GM18868 (cell line): ENCODE results near the gene PTPRD.

Experiments used
- ATAC-seq: cut with Tn5 transposase; IDR thresholded peaks from one replicate; pipeline ENCODE4 v1.9.1; 2021; ENCODE audit warnings: mild to moderate bottlenecking, moderate library complexity; ENCODE audit not compliant: unreplicated experiment

PTPRD gene

GRCh38 chr9:8436786-8437185 lies 2176.0 kb downstream of the PTPRD start:
- ATAC-seq: no peak

GRCh38 chr9:8434621-8435020 lies 2178.2 kb downstream of the PTPRD start:
- ATAC-seq: no peak

GRCh38 chr9:8432224-8432623 lies 2180.6 kb downstream of the PTPRD start:
- ATAC-seq: no peak

DNA sequence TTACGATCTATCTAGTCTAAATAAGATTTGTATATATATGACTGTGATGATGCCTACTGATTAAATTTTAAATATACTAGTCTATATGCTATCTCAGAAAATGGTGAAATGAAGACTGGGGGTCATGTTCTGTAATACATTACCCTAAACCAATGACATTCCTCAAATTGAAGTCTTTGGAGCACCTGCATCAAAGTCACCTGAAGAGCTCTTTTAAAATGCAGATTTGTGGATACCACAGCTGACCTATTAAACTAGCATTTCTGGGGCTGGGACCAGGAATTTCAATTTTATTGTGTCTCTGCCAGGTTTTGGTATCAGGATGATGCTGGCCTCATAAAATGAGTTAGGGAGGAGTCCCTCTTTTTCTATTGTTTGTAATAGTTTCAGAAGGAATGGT lies 2181.3 kb downstream of the PTPRD start:
- no peak for ATAC-seq

GRCh38 chr9:8430945-8431344 lies 2181.9 kb downstream of the PTPRD start:
- ATAC-seq: no peak

DNA sequence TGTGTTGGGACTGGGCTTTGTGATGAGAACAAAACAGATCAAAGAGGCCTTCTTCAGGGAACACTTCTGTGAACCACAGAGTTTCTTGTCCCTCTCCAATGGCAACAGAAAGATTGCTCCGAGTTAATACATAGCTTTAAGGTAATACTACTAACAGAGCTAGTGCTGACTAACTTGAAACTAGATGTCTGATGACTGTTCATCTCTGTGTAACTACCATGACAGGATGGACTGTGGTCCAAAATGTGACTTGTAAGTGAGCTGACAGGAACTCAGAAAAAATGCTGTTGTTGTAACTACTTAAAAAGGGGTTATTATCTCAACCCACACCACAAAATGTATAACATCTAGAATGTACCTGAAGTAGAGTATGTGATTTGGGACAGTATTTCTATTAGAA lies 2183.0 kb downstream of the PTPRD start:
- no peak for ATAC-seq

DNA sequence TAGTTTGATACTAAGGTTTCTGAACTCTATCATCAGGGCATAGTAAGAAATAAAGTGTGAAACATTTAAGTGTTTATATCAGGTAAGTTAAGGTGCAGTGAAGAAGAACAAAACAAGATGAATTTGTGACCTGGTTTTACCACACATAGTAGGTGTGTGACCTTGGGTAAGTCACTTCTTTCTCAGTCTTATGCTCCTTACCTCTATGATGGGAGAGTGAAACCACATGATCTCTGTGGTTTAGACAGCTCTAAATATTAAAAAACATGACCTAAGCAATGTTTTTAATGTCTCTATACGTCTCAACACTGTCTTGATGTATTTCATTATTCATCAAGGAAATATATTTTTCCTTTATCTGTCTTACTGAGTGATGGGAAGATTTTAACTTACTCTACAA lies 2183.6 kb downstream of the PTPRD start:
- ATAC-seq: no peak

GRCh38 chr9:8428389-8428788 lies 2184.4 kb downstream of the PTPRD start:
- ATAC-seq: no peak

GRCh38 chr9:8424786-8425410 lies 2187.9 kb downstream of the PTPRD start:
- ATAC-seq: no peak

- no peak for ATAC-seq
Measured at GRCh38 chr9:8420416-8420815, 2192.4 kb downstream of the PTPRD start.

DNA sequence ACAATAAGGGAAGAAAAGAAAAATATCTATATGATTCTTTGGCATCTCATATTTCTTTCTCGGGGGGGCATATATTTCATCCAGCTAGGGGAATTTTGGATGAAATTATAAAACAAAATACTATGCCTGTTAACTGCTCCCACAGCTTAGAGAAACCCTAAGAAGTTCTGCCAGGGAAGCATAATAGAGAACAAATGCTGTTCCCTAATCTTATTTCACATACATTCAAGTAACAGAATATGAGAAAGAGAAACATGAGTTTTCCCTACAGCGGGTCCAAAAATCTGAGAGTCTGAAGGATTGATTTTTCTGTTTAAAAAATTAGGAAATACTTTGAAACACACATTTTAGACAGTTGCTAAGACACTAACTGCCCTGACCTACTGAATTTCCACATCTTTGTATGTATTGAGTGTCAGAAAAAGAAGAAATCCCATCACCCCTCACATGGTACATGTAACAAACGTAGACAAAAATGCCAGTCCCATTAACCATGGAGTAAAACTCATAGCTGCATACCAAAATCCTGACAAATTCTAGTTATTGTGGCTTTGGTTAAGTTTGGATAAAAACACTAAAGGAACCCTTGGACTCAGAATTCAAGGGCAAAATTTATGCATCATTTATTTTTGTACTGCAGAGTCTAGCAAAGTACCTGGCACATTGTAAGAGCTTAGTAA lies 2193.1 kb downstream of the PTPRD start:
- ATAC-seq: no peak

GRCh38 chr9:8417341-8417740 lies 2195.5 kb downstream of the PTPRD start:
- ATAC-seq: no peak

- no peak for ATAC-seq
Measured at GRCh38 chr9:8412327-8412726, 2200.5 kb downstream of the PTPRD start.

DNA sequence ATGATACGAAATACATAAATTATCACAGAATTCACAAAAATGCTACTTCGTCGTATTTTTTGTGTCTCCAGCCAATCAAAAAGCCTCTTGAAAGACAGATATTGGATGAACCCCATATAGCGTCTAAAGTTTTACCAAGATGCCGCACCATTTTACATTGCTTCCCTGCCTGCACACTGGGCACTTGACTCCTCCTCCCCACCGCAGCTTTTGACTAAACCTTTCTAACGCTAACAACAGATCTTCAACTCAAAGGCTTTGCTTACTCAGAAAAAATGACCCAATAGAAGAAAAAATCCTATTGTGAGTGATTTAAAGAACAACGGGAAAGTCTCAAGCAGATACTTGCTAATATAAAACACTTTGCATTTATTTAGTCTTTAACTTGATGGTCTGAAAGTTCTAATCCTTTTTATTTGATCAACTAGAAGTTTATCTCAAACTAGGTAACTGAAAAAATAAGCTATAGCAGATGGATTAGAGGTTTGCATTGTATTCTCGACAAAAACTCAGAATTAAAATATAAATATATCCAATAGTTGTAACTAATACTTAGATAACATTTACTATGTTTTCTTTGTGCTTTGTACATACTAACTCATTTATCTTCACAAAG lies 2204.1 kb downstream of the PTPRD start:
- ATAC-seq: no peak

GRCh38 chr9:8401961-8402705 lies 2210.7 kb downstream of the PTPRD start:
- no peak for ATAC-seq

DNA sequence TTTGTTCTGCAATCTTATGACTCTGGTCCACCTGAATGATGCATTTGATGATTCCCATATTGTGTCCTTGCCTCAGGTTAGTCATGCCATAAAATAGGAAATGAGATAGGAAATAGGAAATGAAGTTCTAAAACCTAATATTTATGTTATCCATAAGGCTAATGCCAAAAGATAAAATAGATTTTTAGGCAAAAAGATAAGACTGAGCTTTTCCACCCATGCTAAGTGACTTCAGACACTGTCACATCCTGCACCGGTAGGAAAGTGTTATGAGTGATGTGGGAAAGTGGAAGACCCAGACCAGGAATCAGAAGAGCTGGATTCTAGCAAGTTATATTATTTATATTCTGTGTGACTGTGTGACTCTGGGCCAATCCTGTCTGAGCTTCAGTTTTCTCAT lies 2212.4 kb downstream of the PTPRD start:
- no peak for ATAC-seq

DNA sequence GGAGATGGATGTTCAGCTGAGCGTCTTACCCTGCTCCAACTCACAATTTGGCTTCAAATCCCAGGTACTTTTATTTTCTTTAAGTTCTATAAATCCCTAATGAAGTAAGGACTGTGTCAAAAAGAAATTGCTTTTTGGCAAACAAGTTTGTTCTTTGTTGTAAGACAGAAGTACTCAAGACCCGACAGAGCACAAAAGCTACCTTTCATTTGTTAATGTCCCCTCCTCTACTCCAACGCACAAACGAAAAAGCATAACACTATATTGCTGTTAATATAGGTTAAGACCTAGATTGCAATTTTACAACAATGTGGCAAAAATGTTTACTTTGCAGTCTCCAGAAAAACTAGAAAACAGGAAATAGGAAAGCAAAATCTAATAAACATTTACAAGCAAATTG lies 2217.8 kb downstream of the PTPRD start:
- ATAC-seq: no peak

DNA sequence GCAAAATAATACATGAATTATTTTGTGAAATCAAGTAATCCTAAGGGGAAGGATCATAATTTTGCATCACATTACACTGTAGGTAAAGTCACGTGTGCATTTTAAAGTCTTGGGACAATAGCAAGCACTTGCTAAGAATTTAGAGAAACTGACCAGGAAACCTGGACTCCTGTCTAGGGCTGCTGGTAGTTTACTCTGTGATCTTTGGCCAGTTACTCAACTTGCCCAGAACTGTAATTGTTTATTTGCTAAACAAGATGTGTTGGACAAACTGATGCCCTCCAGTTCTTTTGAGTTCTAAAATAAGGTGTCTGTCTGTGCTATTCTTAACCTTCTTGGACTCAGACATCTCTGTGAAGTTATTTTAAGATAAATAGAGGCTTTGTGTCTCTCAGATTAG lies 2218.5 kb downstream of the PTPRD start:
- no peak for ATAC-seq

GRCh38 chr9:8392866-8393265 lies 2219.9 kb downstream of the PTPRD start:
- ATAC-seq: no peak

- no peak for ATAC-seq
Measured at GRCh38 chr9:8391566-8391965, 2221.2 kb downstream of the PTPRD start.

GRCh38 chr9:8391132-8391531 lies 2221.7 kb downstream of the PTPRD start:
- no peak for ATAC-seq

DNA sequence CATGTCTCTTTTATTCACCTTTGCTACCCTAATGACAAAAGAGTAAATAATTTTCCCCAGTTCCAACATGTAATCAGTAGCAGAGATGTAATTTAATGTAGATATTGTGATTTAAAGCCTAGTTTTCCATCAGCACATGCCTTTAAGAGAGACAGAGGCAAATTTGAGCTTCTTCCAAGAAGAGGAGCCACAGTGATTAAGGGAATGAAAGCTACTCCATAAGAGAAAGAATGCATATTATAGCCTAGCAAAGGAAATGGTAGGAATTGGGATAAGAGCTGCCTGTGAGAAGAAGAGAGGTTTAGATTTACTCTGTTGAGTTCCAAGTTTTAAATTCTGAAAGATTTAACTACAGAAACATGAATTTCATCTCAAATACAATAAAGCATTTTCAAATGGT lies 2222.2 kb downstream of the PTPRD start:
- ATAC-seq: no peak
